ENCODE results near the gene ZFPL1. TPM values are rescaled to one million over a fixed set of nuclear protein-coding genes. Genes with fewer than 3 reads are reported as not detected.

The ZFPL1 gene
- total and polyA plus RNA-seq, 10 of the 15 experiments (the other 5 are each of a cell fraction or from before 2014, with no cell fraction given), result 2.2 to 37.8 (median 27.0) TPM

DNA sequence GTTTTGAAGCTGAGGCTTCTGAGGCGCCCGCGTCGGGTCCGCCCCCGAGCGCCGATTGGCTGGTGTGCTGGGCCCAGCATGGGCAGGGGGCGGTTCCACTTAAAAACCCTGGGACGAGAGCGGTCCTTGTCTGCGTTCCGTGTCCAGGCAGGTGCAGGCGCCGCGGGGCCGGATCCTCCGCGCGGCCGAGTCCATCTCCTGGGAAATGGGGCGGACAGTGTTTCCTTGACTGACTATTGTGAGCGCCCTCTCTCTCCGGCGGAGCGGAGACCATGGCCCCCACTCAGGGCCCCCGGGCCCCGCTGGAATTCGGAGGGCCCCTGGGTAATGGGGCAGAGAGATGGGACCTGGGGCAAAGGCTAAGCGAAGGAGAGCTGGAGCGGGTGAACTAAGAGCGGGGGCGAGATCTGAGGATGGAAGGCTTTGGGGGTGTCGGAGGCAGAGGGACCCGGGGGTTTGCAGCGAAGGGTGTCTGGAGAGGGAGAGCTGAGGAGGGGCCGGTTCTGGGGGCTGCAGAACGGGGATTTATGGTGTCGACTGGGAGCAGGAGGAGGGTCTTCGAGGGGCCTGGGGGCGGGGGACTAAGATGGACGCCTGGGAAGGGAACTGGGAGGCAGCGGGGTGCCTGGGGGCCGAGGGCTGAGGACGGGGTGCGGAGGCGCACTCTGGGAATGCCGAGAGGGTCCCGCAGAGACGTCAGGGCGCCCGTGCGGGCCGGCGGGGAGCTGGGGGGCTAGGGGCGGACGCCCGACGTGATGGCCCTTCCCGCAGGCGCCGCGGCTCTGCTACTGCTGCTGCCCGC lies 27.9 kb downstream of the ZFPL1 start, which contains the start of gene TM7SF2 (continued):
- TF ChIP-seq, protein P1, sequence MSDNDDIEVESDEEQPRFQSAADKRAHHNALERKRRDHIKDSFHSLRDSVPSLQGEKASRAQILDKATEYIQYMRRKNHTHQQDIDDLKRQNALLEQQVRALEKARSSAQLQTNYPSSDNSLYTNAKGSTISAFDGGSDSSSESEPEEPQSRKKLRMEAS (IDR thresholded peaks at IDR 0.05; ENCODE audit: low read depth, low read length), result no peak
- TF ChIP-seq, protein P2, sequence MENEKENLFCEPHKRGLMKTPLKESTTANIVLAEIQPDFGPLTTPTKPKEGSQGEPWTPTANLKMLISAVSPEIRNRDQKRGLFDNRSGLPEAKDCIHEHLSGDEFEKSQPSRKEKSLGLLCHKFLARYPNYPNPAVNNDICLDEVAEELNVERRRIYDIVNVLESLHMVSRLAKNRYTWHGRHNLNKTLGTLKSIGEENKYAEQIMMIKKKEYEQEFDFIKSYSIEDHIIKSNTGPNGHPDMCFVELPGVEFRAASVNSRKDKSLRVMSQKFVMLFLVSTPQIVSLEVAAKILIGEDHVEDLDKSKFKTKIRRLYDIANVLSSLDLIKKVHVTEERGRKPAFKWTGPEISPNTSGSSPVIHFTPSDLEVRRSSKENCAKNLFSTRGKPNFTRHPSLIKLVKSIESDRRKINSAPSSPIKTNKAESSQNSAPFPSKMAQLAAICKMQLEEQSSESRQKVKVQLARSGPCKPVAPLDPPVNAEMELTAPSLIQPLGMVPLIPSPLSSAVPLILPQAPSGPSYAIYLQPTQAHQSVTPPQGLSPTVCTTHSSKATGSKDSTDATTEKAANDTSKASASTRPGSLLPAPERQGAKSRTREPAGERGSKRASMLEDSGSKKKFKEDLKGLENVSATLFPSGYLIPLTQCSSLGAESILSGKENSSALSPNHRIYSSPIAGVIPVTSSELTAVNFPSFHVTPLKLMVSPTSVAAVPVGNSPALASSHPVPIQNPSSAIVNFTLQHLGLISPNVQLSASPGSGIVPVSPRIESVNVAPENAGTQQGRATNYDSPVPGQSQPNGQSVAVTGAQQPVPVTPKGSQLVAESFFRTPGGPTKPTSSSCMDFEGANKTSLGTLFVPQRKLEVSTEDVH (IDR thresholded peaks at IDR 0.05; ENCODE audit: low read depth, partially characterized antibody), result no peak
- TF ChIP-seq PAX5 (IDR thresholded peaks at IDR 0.05; ENCODE audit: borderline replicate concordance, low read depth, low read length) (no peak), NR2F1 (conservative IDR thresholded peaks at IDR 0.05) (no peak), FOS (IDR thresholded peaks at IDR 0.05; ENCODE audit: borderline replicate concordance, extremely low read depth, insufficient read length) (peak; percentile 2), MEF2B (IDR thresholded peaks at IDR 0.05; ENCODE audit: partially characterized antibody, poor library complexity, severe bottlenecking) (no peak), CBFB (IDR thresholded peaks at IDR 0.05; ENCODE audit: low read depth) (no peak), JUNB (IDR thresholded peaks at IDR 0.05) (no peak), IKZF1 (conservative IDR thresholded peaks at IDR 0.05) (peak; percentile 54; the same call in 1 of the 2 replicates), TBL1XR1 (IDR thresholded peaks at IDR 0.05; ENCODE audit: low read depth, low read length) (no peak), SPI1 (IDR thresholded peaks at IDR 0.05; ENCODE audit: borderline replicate concordance, insufficient read depth, low read depth, low read length) (no peak), ATF7 (IDR thresholded peaks at IDR 0.05; ENCODE audit: low read depth) (no peak), CBX5 (IDR thresholded peaks at IDR 0.05; ENCODE audit: low read depth) (no peak), MTA2 (IDR thresholded peaks at IDR 0.05; ENCODE audit: low read depth) (no peak), TCF12 (IDR thresholded peaks at IDR 0.05; ENCODE audit: low read depth, low read length) (0 out of 2 replicates have a peak, but pooled peaks have one; percentile 22), BMI1 (IDR thresholded peaks at IDR 0.05; ENCODE audit: borderline replicate concordance) (no peak), ZNF274 (IDR thresholded peaks at IDR 0.05; ENCODE audit: insufficient read depth, insufficient read length) (no peak), RFX5 (IDR thresholded peaks at IDR 0.05; ENCODE audit: low read depth, low read length) (peak; percentile 60; the same call in 1 of the 2 replicates), CREB1 (IDR thresholded peaks at IDR 0.05; ENCODE audit: low read depth) (peak; percentile 34; the same call in 1 of the 2 replicates), ASH2L (IDR thresholded peaks at IDR 0.05; ENCODE audit: borderline replicate concordance, low read depth) (no peak), NBN (IDR thresholded peaks at IDR 0.05) (no peak), IKZF2 (IDR thresholded peaks at IDR 0.05) (peak; percentile 27 to 31; a peak in 1 of 4 replicates), EGR1 (IDR thresholded peaks at IDR 0.05; ENCODE audit: borderline replicate concordance in 1 of 2, low read depth in 2 of 2, low read length in 2 of 2) (peak in 1 of 2 experiments; percentile 47; a peak in 1 of 3 replicates), ZSCAN29 (IDR thresholded peaks at IDR 0.05) (no peak), MYC (IDR thresholded peaks at IDR 0.05; ENCODE audit: insufficient read depth, insufficient read length, insufficient replicate concordance, low read length, severe bottlenecking) (no peak)
- TF ChIP-seq, protein P3, sequence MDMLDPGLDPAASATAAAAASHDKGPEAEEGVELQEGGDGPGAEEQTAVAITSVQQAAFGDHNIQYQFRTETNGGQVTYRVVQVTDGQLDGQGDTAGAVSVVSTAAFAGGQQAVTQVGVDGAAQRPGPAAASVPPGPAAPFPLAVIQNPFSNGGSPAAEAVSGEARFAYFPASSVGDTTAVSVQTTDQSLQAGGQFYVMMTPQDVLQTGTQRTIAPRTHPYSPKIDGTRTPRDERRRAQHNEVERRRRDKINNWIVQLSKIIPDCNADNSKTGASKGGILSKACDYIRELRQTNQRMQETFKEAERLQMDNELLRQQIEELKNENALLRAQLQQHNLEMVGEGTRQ (IDR thresholded peaks at IDR 0.05; ENCODE audit: borderline replicate concordance, low read depth, low read length), result no peak

All from GM12878 (cell line).